Measurements from ENCODE around the gene TOM1L2.
"Not testable (repeated sequence)": the region's sequence is repeated elsewhere in the genome, so short reads cannot be mapped to it uniquely, and the experiment has no call there.

The TOM1L2 gene

GRCh38 chr17:18008496-18009268, 36.5 kb upstream of the TOM1L2 start:
- no peaks in the 10 kb centered on the region for H3K36me3 ChIP-seq (ENCODE audit: insufficient read depth, low read depth, low read length)
- no peaks in the 10 kb centered on the region for H3K4me1 ChIP-seq (ENCODE audit: insufficient read depth, low read length)
- H3K9ac ChIP-seq (ENCODE audit: low read depth, low read length): no peak overlapping the region
- H3K9me3 ChIP-seq (ENCODE audit: insufficient read depth, low read depth, low read length): no peaks in the 10 kb centered on the region
- no peak overlapping the region for H3K27ac ChIP-seq (ENCODE audit: low read length)
- no peaks in the 10 kb centered on the region for H3K27me3 ChIP-seq (ENCODE audit: insufficient read depth, low read length)
- no peak overlapping the region for H3K4me3 ChIP-seq (ENCODE audit: low read length)

GRCh38 chr17:18006495-18007239, 34.5 kb upstream of the TOM1L2 start:
- no peak overlapping the region for H3K9ac ChIP-seq (ENCODE audit: low read depth, low read length)

GRCh38 chr17:18005496-18005895, 33.3 kb upstream of the TOM1L2 start:
- Histone ChIP-seq H3K9ac (ENCODE audit: low read depth, low read length) (no peak overlapping the region), H3K36me3 (ENCODE audit: insufficient read depth, low read depth, low read length) (no peaks in the 10 kb centered on the region), H3K9me3 (ENCODE audit: insufficient read depth, low read depth, low read length) (no peaks in the 10 kb centered on the region), H3K27ac (ENCODE audit: low read length) (no peak overlapping the region), H3K4me3 (ENCODE audit: low read length) (no peak overlapping the region), H3K27me3 (ENCODE audit: insufficient read depth, low read length) (no peaks in the 10 kb centered on the region), H3K4me1 (ENCODE audit: insufficient read depth, low read length) (no peaks in the 10 kb centered on the region)

More at GRCh38 chr17:18006495-18007239, 34.5 kb upstream of the TOM1L2 start:
- no peak overlapping the region for H3K27ac ChIP-seq (ENCODE audit: low read length)
- no peak overlapping the region for H3K4me3 ChIP-seq (ENCODE audit: low read length)
- no peaks in the 10 kb centered on the region for H3K27me3 ChIP-seq (ENCODE audit: insufficient read depth, low read length)
- no peaks in the 10 kb centered on the region for H3K9me3 ChIP-seq (ENCODE audit: insufficient read depth, low read depth, low read length)
- no peaks in the 10 kb centered on the region for H3K36me3 ChIP-seq (ENCODE audit: insufficient read depth, low read depth, low read length)
- H3K4me1 ChIP-seq (ENCODE audit: insufficient read depth, low read length): no peaks in the 10 kb centered on the region

GRCh38 chr17:18004884-18005305, 32.7 kb upstream of the TOM1L2 start:
- Histone ChIP-seq H3K27me3 (ENCODE audit: insufficient read depth, low read length) (no peaks in the 10 kb centered on the region), H3K4me1 (ENCODE audit: insufficient read depth, low read length) (no peaks in the 10 kb centered on the region), H3K9me3 (ENCODE audit: insufficient read depth, low read depth, low read length) (no peaks in the 10 kb centered on the region), H3K36me3 (ENCODE audit: insufficient read depth, low read depth, low read length) (no peaks in the 10 kb centered on the region), H3K4me3 (ENCODE audit: low read length) (no peak overlapping the region), H3K9ac (ENCODE audit: low read depth, low read length) (no peak overlapping the region), H3K27ac (ENCODE audit: low read length) (no peak overlapping the region)

- Histone ChIP-seq H3K4me3 (ENCODE audit: low read length) (no peak overlapping the region), H3K9ac (ENCODE audit: low read depth, low read length) (no peak overlapping the region), H3K27ac (ENCODE audit: low read length) (no peak overlapping the region), H3K9me3 (ENCODE audit: insufficient read depth, low read depth, low read length) (no peaks in the 10 kb centered on the region), H3K4me1 (ENCODE audit: insufficient read depth, low read length) (no peaks in the 10 kb centered on the region), H3K36me3 (ENCODE audit: insufficient read depth, low read depth, low read length) (no peaks in the 10 kb centered on the region), H3K27me3 (ENCODE audit: insufficient read depth, low read length) (no peaks in the 10 kb centered on the region)
Measured at GRCh38 chr17:18004345-18004744, 32.1 kb upstream of the TOM1L2 start.

- no peaks in the 10 kb centered on the region for H3K27me3 ChIP-seq (ENCODE audit: insufficient read depth, low read length)
- no peaks in the 10 kb centered on the region for H3K4me1 ChIP-seq (ENCODE audit: insufficient read depth, low read length)
- no peak overlapping the region for H3K27ac ChIP-seq (ENCODE audit: low read length)
- no peaks in the 10 kb centered on the region for H3K9me3 ChIP-seq (ENCODE audit: insufficient read depth, low read depth, low read length)
- H3K36me3 ChIP-seq (ENCODE audit: insufficient read depth, low read depth, low read length): no peaks in the 10 kb centered on the region
- no peak overlapping the region for H3K9ac ChIP-seq (ENCODE audit: low read depth, low read length)
- H3K4me3 ChIP-seq (ENCODE audit: low read length): no peak overlapping the region
Measured at GRCh38 chr17:18002171-18002570, 30.0 kb upstream of the TOM1L2 start.

- Histone ChIP-seq H3K27ac (ENCODE audit: low read length) (no peak overlapping the region), H3K4me1 (ENCODE audit: insufficient read depth, low read length) (no peaks in the 10 kb centered on the region), H3K4me3 (ENCODE audit: low read length) (no peak overlapping the region), H3K27me3 (ENCODE audit: insufficient read depth, low read length) (no peaks in the 10 kb centered on the region), H3K9ac (ENCODE audit: low read depth, low read length) (no peak overlapping the region), H3K36me3 (ENCODE audit: insufficient read depth, low read depth, low read length) (no peaks in the 10 kb centered on the region), H3K9me3 (ENCODE audit: insufficient read depth, low read depth, low read length) (no peaks in the 10 kb centered on the region)
Measured at GRCh38 chr17:18000030-18000408, 27.8 kb upstream of the TOM1L2 start.

GRCh38 chr17:17999364-18000029, 27.3 kb upstream of the TOM1L2 start:
- Histone ChIP-seq H3K4me3 (ENCODE audit: low read length) (no peak overlapping the region), H3K9ac (ENCODE audit: low read depth, low read length) (no peak overlapping the region), H3K9me3 (ENCODE audit: insufficient read depth, low read depth, low read length) (no peaks in the 10 kb centered on the region), H3K27ac (ENCODE audit: low read length) (no peak overlapping the region), H3K36me3 (ENCODE audit: insufficient read depth, low read depth, low read length) (no peaks in the 10 kb centered on the region), H3K27me3 (ENCODE audit: insufficient read depth, low read length) (no peaks in the 10 kb centered on the region), H3K4me1 (ENCODE audit: insufficient read depth, low read length) (peaks cover 2% of the 10 kb centered on the region; the same call in 1 of the 2 replicates)

GRCh38 chr17:17998934-17999333, 26.7 kb upstream of the TOM1L2 start:
- Histone ChIP-seq H3K9ac (ENCODE audit: low read depth, low read length) (no peak overlapping the region), H3K4me1 (ENCODE audit: insufficient read depth, low read length) (peaks cover 3% of the 10 kb centered on the region; the same call in 1 of the 2 replicates), H3K36me3 (ENCODE audit: insufficient read depth, low read depth, low read length) (no peaks in the 10 kb centered on the region), H3K9me3 (ENCODE audit: insufficient read depth, low read depth, low read length) (no peaks in the 10 kb centered on the region), H3K27ac (ENCODE audit: low read length) (no peak overlapping the region), H3K27me3 (ENCODE audit: insufficient read depth, low read length) (no peaks in the 10 kb centered on the region), H3K4me3 (ENCODE audit: low read length) (no peak overlapping the region)

- not testable (repeated sequence) for H3K4me3 ChIP-seq (ENCODE audit: low read length); H3K27me3 ChIP-seq (ENCODE audit: insufficient read depth, low read length); H3K4me1 ChIP-seq (ENCODE audit: insufficient read depth, low read length); H3K9ac ChIP-seq (ENCODE audit: low read depth, low read length); H3K9me3 ChIP-seq (ENCODE audit: insufficient read depth, low read depth, low read length); H3K36me3 ChIP-seq (ENCODE audit: insufficient read depth, low read depth, low read length); H3K27ac ChIP-seq (ENCODE audit: low read length)
Measured at GRCh38 chr17:17995887-17996286, 23.7 kb upstream of the TOM1L2 start.

- Histone ChIP-seq H3K36me3 (ENCODE audit: insufficient read depth, low read depth, low read length) (no peaks in the 10 kb centered on the region), H3K9me3 (ENCODE audit: insufficient read depth, low read depth, low read length) (no peaks in the 10 kb centered on the region), H3K27ac (ENCODE audit: low read length) (no peak overlapping the region), H3K4me1 (ENCODE audit: insufficient read depth, low read length) (peaks cover 3% of the 10 kb centered on the region; the same call in 1 of the 2 replicates), H3K4me3 (ENCODE audit: low read length) (no peak overlapping the region), H3K9ac (ENCODE audit: low read depth, low read length) (no peak overlapping the region), H3K27me3 (ENCODE audit: insufficient read depth, low read length) (no peaks in the 10 kb centered on the region)
Measured at GRCh38 chr17:17994271-17995069, 22.3 kb upstream of the TOM1L2 start.
